NCI-H2171 (cell line): ENCODE measurements around the gene RBM19.

Experiments
- DNase-seq: peaks from one replicate; lab custom pipeline; 2025; lab: John Stamatoyannopoulos, UW

Gene RBM19

GRCh38 chr12:113857371-113857770 is 108.8 kb downstream of the RBM19 start:
- no peak for DNase-seq

- no peak for DNase-seq
These were observed 110.1 kb downstream of the RBM19 start for GRCh38 chr12:113855998-113856397.

- DNase-seq = no peak
These were observed 111.6 kb downstream of the RBM19 start for GRCh38 chr12:113854385-113855142.

- DNase-seq = no peak
These were observed 112.6 kb downstream of the RBM19 start for GRCh38 chr12:113853491-113853890.

- no peak for DNase-seq
These were observed 113.2 kb downstream of the RBM19 start for GRCh38 chr12:113852695-113853490.

GRCh38 chr12:113852264-113852663 is 113.9 kb downstream of the RBM19 start:
- peak; percentile 56 for DNase-seq

GRCh38 chr12:113850309-113851056 is 115.6 kb downstream of the RBM19 start:
- DNase-seq = no peak

GRCh38 chr12:113847856-113848255 is 118.3 kb downstream of the RBM19 start:
- DNase-seq = no peak

- no peak for DNase-seq
These were observed 119.0 kb downstream of the RBM19 start for GRCh38 chr12:113846883-113847755.

- no peak for DNase-seq
These were observed 120.0 kb downstream of the RBM19 start for GRCh38 chr12:113845900-113846674.

- DNase-seq = peak; percentile 76
These were observed 121.5 kb downstream of the RBM19 start for GRCh38 chr12:113844495-113845210.

GRCh38 chr12:113842699-113843098 is 123.4 kb downstream of the RBM19 start:
- DNase-seq = no peak

- DNase-seq = no peak
These were observed 124.3 kb downstream of the RBM19 start for GRCh38 chr12:113841786-113842185.

- DNase-seq = no peak
These were observed 125.6 kb downstream of the RBM19 start for GRCh38 chr12:113840401-113841042.

GRCh38 chr12:113838896-113839295 is 127.2 kb downstream of the RBM19 start:
- no peak for DNase-seq

- no peak for DNase-seq
These were observed 128.4 kb downstream of the RBM19 start for GRCh38 chr12:113837528-113838296.

- no peak for DNase-seq
These were observed 129.0 kb downstream of the RBM19 start for GRCh38 chr12:113837084-113837483.

GRCh38 chr12:113835896-113836295 is 130.2 kb downstream of the RBM19 start:
- no peak for DNase-seq

- no peak for DNase-seq
These were observed 130.7 kb downstream of the RBM19 start for GRCh38 chr12:113835433-113835832.
